Stimulated activated CD4-positive, alpha-beta T cell treated with anti-CD3 and anti-CD28 coated beads, Interleukin-1b, Interleukin-23, amount 100 ng/mL, for 4 hours (primary cell): ENCODE results near the gene KRT3.
"Not testable (repeated sequence)": the region's sequence is repeated elsewhere in the genome, so short reads cannot be mapped to it uniquely, and the experiment has no call there.

Source experiments
- DNase-seq, 2 donors: peaks; one replicate each; pipeline ENCODE4 v3.0.0-alpha.2; 2020; ENCODE audit warnings: low read depth in 2 of 2

The KRT3 gene

DNA sequence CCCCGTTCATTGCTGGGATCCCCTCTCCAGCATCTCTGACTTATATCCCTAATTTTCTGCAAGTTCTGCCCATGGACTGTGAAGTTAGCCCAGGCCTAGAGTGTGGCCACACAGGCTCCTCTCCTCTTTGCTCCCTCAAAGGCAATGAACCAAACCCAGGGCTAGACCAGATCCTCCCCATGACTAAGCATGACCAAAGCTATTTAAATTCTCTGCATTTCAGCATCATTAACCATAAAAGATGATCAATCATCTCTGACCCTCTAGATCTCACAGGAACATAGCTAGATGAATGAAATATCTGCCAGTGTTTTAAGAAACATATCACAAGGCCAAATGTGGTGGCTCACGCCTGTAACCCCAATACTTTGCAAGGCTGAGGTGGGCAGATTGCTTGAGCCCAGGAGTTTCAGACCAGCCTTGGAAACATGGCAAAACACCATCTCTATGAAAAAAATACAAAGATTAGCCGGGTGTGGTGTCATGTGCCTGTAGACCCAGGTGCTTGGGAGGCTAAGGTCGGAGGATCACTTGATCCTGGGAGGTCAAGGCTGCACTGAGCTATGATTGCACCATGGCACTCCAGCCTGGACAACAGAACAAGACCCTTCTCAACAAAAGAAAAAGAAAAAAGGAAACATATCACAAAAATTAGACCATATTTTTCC is 2.2 kb upstream of the KRT3 start:
- no peak for DNase-seq

DNA sequence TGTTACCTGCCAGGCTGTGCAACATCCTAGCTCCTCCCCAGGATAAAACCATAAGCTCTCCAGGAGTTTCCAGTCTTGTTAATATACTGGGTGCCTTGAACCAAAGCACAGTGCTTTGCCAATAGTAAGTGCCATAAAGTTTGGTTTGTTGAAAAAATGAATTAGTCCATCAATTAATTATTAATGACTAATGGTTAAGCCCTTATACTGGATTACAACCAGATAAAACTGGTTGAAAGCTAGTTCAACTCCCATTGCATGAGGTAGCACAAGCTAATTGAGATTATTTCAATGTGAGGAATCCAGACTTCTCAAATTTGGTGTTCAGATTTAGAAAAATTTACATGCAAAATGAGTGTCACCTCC is 1.6 kb upstream of the KRT3 start:
- DNase-seq: no peak

DNA sequence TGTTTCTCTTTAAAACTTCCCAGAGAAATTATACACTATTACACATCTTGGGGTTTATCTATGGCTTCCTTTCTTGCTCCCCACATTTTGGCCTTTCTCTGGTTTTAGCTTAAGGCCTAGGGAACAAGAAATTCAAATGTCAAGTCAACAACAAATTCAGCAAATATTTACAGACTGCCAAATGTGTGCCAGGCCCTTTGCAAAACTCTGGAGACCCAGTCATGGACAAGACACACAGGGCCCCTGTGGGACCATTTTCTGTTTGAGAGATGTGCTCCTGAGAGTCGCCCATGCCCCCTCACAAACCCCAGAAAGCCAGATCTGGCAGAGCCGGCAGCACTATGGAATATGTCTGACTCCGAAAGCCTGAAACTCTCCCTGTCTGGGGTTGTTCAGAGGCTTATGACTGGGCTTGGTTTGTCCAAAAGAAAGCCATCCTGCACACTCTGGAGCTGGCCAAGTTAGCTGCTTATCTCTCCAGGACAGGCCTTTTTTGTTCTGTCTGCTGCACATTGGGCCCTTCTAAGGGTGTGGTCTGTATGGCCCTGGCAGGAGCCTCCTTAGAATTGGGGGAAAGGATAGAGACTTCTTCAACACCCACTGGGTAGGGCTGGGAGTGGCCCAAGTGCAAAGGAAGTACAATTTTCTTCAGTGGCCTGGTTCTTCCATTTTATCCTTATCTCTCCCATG is 1.1 kb upstream of the KRT3 start:
- no peak for DNase-seq

DNA sequence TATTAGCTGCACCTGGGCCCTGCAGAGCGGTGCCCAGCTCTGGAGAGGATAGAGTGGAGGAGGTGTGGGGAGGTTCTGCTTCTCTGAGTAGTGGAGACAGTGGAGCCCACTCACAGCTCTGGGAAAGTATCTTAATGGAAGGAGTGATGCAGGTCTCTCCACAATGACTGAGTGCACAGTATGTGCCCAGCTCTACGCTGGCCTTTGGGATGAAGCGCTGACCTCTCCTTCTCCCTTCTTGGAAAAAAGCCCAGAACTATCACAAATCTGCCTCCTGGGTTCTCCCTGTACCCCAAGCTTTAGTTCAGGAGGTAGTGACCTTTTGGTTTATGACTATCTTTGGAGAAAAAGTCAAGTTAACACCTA is 495 bp upstream of the KRT3 start:
- DNase-seq: no peak

DNA sequence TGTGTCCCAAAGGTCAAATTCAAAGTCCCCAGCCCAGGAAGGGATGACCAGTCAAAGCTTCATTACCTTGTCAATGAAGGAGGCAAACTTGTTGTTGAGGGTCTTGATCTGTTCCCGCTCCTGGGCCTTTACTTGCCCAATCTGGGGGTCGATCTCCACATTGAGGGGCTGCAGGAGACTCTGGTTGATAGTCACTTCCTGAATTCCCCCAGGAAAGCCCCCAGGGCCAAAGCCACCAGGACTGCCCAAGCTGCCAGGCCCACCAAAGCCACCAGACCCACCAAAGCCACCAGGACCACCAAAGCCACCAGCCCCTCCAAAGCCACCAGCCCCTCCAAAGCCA is 614 bp downstream of the KRT3 start:
- not testable (repeated sequence) for DNase-seq

DNA sequence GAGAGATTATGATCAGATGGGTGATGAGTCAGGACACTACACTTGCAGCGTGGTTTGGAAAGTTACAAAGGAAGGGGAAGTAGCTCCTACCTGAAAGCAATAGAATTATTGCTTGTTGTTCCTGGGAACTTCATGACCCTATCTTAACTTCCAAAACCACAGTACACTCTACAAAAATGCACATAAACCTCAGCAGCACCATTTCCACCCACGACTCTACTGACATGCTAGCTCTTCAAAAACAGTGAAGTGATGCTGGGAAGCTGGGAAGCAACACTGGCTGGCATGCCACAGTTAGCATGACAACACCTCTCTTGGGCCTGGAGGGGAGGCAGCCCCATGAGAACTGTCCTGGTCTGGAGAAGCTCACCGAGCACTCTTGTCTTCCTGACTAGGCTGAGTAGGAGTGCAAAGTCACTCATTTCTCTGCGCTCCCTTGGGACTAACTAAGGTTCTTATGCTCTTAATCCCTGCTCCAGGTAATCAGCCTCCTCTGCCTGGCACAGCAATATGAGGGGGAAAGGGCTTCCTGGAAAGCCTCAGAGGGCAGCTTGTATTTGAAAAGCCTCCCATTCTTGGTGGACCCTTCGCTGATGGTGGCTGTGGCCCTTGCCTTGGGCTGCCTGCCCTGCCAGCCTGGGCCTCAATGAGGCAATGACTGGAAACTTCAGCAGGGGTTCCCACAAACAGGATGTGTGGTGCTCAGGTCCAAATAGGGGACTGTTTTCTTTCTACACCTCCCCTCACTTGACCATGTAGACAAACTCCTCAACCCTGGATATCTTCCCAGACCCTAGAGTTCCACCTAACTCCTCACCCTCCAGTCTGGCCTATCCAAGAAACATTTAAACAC is 1.2 kb downstream of the KRT3 start:
- DNase-seq: no peak

DNA sequence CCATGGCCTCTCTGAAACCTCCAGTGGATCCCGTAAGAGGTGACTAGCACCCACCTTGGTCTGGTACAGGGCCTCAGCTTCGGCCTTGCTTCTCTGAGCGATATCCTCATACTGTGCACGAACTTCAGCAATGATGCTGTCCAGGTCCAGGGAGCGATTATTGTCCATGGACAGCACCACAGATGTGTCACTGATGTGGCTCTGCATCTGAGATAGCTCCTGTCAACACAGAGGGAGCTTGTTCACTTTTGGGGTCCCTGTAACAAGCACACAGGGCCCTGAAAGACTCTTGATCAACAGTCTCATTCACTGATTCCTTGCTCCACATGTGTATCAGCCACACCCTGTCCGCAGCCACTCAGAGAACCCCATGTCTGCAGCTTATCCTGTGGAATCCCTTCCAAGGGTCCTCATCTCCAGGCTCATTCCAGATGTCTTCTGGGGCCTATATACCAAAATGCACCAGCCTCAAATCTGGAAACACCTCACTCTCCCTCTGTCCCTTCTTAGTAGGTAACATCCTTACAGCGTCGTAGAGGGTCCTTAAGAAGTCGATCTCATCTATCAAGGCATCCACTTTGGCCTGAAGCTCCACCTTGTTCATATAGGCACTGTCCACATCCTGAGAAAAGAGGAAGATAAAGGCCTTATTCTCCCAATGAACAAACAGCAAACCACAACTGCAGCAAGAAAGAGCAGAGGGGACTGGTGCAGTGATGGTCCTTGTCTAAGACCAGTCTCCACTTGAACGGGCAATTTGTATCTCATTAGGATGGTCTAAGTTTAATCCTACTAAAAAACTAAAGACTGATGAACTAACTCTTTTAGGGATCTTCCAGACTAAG is 3.5 kb downstream of the KRT3 start:
- no peak for DNase-seq

DNA sequence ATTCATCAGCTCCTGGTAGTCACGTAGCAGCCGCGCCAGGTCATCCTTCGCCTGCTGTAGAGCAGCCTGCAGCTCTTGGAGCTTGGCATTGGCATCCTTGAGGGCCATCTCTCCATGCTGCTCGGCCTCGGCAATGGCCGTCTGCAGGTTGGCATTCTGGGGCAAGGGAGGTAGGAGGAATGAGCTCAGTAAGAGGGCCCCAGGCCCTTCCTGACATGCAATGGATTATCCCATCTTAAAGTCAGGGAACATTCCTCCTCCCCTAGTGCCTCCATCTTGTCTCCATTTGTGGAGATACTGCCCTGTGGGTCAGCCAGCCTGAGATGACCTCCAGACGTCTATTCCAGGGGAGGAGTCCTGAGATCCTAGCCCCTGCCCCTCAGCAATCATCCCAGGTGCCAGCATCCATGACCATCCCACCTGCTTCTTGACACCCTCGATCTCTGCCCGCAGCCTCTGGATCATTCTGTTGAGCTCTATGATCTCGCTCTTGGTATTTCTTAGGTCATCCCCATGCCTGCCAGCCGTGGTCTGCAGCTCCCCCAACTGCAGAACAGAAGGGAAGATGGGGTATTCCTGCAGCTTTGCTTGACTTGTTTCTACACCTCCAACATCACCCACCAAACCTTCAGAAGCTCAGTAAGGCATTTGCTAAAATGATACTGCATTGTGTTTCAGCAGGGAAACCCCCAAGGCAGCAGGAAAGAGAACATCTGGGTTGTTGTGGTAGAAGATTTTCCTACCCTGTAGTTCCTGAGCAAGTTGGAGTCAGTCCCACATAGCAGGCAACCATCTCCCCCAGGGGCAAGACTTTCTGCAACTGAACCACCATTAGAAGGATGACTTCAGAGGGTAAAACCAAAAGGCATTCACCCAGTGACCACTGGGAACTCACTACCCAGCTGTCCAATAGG is 4.4 kb downstream of the KRT3 start:
- DNase-seq: no peak

DNA sequence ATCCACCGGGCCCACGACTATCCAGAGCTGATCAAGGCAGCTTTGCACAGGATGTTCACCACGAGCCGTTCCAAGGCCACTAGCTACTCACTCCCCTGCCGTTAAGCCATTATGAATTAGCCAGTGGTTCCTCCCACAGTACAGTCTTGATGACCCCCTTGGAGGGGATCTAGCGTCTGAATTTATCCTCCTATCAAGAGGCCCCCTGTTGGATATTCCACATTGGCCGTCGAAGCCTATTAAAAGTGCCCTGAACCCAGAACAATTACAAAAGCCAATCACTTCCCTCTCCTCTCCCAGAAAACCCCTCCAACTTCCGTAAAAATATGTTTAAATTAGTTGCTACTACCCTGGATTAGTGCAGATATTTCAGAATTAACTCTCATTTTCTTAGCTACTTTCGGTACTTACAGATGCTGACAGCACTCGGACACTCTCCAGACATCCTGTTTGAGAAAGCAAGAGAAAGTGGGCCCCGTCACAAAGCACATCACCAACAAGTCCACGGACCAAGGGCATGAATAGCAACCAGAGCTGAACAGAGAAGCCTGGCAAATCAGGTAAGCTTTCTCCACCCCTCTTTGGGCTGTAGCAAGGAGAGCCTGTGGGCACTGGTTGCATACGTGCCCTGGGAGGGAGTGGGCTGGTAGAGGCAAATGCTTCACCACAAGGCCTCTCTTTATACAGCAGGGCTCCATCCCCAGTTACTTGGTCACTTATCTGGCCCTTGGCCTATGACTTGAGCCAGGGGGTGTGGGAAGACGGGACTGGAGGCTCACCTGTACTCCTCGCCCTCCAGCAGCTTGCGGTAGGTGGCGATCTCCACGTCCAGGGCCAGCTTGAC is 5.3 kb downstream of the KRT3 start:
- DNase-seq: no peak

DNA sequence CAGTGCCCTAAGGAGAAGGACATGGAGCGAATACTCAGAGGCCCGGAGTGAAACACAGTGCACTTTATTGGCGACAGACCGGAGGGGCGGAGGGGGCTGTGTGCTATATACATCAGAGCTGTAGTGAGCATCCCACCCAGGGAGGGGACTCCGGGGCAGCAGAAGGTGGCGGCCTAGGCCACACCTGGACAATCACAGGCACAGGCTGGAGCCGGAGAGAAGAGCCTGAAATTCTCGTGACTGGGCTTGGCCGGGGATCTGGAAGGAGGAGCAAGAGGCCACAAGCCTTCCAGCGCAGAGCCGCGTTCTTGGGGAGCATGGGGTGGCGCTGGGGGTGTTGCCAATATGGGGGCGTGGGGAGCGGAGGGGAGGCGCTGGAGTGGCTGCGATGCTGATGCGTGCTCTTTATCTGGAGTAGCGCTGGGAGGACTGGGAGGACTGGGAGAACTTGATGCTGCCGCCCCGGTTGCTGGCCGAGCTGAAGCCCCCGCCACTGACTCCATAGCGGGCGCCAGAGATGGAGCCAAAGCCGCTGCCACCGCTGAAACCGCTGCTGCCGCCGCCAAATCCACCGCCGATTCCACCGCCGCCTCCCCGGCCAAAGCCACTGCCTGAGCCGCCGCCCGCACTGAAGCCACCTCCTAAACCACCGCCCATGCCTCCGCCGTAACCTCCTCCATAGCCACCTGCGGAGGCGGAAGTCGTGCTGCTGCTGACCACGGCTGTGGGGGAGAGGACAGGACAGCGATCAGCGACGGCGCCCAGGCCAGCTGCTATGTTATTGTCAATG is 6.1 kb downstream of the KRT3 start:
- DNase-seq: no peak

DNA sequence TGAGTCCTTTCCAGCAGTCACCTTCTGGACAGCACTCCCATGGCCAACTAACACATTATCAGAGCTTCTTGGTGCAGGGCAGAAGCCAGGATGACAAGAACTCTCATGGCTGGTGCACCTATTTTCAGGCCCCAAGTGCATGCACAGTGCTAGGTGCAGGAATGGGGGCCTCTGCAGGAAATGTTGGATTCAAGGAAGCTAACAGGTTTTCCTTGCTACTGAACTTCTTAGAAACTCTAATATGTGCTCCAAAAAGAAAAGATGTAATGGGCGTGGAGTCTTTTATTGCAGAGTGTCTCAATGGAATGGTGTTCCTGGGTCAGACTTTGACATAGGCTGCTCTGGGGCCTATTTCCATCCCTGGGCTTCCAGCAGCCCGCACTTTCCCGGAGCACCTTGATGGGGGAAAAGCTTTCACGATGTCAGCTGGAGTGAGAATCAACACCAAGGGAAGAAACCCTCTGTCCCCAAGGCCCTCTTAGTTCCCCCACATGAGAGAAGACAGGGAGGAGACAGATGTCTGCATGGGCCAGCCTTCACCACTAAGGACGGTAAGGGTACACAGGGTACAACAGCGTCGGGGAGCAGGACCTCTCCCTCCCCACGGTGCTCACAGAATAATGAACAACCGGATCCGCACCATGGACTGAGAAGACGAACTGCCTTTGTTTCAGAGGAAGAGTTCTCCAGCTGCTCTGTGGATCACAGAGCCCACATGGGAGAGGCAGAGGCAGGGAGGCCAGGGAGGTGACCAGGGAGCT is 6.9 kb downstream of the KRT3 start:
- DNase-seq: no peak

DNA sequence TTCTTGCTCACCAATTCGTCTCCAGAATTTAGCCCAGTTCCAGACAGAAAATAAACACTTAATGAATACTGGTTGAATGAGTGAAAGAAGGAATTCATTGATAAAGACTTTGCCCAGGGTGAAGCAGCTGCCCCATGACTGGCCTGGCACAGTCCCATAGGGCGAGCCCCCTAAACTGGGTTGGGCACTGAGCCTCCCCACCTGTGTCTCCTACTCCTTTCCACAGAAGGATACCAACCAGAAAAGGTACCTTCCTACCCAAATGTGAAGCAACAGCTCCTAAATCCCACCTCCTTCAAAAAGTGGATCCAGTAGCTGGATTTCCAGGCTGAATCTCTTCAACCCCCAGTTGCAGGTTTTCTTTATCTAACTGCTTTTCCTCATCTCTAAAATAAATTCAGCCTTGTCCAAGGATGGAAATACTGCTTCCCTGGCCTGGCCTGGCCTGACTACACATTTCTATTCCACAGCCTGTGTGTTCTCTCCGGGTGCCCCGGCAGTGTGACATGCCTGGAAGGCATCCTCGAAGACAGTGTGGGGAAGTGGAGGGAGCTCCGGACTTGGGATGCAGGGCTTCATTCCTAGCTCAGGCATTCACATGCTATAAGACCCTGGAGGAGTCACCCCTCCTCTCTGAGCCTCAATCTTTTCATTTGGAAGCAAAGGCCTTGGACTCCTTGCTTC is 7.6 kb downstream of the KRT3 start:
- DNase-seq: no peak

DNA sequence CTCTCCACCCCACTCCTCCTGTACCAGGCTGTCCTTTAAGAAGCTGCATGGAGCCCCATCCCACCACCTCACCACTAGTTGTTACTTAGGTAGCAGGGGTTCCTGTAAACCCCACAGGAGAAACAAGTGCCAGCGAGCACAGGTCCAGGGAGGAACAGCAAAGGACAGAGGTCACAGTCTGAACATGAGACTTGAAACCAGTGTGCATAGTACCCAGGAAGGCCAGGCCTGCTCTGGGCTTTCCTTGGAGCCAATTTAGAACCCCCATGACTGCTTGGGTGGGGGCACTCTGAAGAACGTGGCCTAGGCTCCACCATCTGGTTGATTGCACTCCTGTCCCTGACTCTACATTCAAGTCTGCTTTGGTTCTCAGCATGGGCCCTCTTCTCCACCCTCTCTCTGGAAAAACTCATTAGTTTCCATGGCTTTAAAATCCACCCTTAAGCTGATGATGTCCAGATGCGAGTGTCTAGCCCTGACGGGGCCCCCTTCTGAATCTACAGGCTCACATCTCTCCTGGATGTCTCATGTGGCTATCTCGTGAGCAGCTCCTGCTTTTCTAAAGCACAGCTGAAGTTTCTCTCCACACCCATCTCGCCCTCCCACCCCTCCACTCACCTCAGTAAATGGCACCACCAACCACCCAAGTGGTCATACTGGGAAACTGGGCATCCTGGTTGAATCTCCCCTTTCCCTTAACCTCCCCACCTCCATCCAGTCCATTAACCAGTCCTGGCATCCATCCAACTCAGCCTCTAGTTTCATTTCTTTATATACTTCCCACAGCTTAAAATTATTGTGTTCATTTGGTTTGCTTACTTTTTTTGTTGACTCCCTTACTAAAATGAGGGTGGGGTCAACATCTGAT is 8.4 kb downstream of the KRT3 start:
- DNase-seq: no peak

DNA sequence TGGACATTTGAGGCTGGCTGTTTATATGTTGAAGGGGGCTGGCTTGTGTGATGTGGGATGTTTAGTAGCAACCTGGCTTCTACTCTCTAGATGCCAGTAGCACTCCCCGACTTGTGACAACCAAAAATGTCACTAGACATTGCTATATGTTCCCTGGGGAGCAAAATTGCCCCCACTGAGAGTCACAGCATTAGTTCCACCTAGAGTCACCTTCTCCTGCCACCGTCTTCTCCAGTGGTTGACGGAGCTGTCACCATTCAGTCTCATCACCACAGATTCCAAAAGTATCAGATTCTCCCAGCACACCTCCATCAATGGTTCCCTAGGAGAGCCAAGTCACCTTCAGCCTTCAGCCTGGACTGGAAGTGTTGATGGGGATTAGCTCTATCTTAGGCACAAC is 11.0 kb downstream of the KRT3 start:
- no peak for DNase-seq

DNA sequence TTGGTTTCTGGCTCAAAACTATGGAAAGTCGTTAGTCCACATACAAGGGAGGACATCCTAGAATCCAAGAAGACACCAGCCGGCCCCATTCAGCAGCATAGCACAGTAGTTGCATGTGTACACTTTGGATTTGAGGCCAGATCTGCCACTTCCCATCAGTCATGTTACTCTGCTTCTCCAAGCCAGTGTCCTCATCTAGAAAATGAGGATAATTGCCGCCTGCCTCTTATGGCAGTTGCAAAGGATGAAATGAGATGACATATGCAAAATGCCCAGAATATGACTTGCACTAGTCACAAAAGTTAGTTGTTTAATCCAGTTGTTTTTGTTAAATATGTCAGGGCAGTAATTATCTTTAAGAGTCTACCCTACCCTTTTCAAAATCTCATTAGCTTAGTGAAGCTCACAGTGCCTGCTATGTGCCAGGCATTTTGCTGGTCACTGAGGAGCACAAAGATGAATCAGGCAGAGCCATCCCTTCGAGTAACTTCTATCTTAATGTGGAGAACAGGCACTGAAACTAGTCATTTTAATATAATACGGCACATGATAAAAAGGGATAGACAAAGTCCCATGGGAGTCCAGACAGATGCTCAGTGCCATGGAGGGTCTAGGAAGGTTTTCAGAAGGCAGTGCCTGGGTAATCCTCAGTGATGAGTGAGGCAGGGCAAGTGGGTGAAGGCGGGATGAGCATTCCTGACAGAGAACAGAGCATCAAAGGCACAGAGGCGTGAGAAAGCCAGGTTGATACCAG is 12.2 kb downstream of the KRT3 start:
- no peak for DNase-seq

DNA sequence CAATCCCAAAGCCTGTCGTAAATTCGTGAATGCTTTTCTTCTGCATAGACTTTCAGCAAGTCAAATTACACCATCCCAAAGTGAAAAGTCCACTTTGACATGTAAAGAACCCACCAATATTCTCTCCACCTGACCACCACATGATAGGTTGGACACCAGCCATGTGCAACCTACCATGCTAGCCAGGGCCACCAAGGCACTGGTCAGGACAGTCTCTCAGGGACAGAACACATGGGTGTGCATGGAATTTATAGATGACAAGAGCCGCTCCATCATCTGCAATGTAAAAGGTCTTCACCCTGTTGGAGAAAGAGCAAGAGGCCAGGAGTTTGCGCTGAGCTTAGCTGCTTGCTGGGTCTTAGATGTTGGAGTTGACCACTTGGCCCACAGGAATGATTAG is 13.4 kb downstream of the KRT3 start:
- no peak for DNase-seq
